ENCODE measurements around the gene IL3RA. TPM values are rescaled to one million over a fixed set of nuclear protein-coding genes. Genes with fewer than 3 reads are reported as not detected.

Gene IL3RA
- polyA plus RNA-seq, 1 donor, result 5.4 TPM

GRCh38 chrX:1416327-1416784 lies 79.8 kb downstream of the IL3RA start:
- Histone ChIP-seq H3K4me1 (ENCODE audit: control insufficient read depth, insufficient read depth, low read length) (peaks cover 3% of the 10 kb centered on the region), H3K27me3 (ENCODE audit: control insufficient read depth, insufficient read depth, low read length) (no peaks in the 10 kb centered on the region), H3K36me3 (ENCODE audit: control insufficient read depth, insufficient read depth, low read length) (peaks cover 49% of the 10 kb centered on the region), H3K4me3 (ENCODE audit: low read length) (no peak overlapping the region), H3K27ac (ENCODE audit: low read length) (no peak overlapping the region), H3K9me3 (ENCODE audit: control insufficient read depth, low read depth, low read length) (peaks cover 20% of the 10 kb centered on the region)
- no peak for DNase-seq
- no CpG with 5 or more reads among the region's 15 CpGs for WGBS (ENCODE audit: insufficient coverage, low lambda C conversion rate)

DNA sequence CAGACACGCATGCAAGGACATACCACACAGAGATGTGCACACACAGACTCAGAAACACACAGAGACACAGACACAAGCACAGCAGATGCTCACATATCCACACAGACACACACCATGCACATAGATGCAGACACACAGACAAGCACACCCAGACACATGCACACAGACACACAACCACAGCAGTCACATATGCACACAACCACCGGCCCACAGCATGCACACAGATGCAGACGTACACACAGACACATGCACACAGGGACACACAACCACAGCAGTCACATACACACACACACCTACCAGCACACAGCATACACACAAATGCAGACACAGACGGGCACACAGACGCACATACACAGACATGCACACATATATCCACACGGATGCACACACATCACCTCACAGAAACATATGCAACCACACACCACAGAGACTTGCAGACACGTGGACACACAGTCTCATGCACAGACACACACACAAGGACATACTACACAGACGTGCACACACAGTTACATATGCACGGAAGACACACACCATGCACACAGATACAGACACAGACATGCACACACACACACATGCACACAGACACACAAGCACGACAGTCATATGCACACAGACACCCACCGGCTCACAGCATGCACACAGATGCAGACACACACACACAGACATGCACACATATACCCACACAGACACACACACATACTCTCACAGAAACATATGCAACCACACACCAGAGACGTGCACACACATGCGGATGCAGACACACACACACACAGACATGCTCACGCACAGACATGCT lies 80.6 kb downstream of the IL3RA start:
- Histone ChIP-seq H3K27me3 (ENCODE audit: control insufficient read depth, insufficient read depth, low read length) (no peaks in the 10 kb centered on the region), H3K9me3 (ENCODE audit: control insufficient read depth, low read depth, low read length) (peaks cover 24% of the 10 kb centered on the region), H3K4me3 (ENCODE audit: low read length) (no peak overlapping the region), H3K4me1 (ENCODE audit: control insufficient read depth, insufficient read depth, low read length) (peaks cover 4% of the 10 kb centered on the region), H3K27ac (ENCODE audit: low read length) (no peak overlapping the region), H3K36me3 (ENCODE audit: control insufficient read depth, insufficient read depth, low read length) (peaks cover 53% of the 10 kb centered on the region)
- WGBS (ENCODE audit: insufficient coverage, low lambda C conversion rate), result no CpG with 5 or more reads among the region's 14 CpGs
- DNase-seq, result no peak

- Histone ChIP-seq H3K4me3 (ENCODE audit: low read length) (no peak overlapping the region), H3K4me1 (ENCODE audit: control insufficient read depth, insufficient read depth, low read length) (peaks cover 4% of the 10 kb centered on the region), H3K36me3 (ENCODE audit: control insufficient read depth, insufficient read depth, low read length) (peaks cover 53% of the 10 kb centered on the region), H3K27ac (ENCODE audit: low read length) (no peak overlapping the region), H3K9me3 (ENCODE audit: control insufficient read depth, low read depth, low read length) (peaks cover 27% of the 10 kb centered on the region), H3K27me3 (ENCODE audit: control insufficient read depth, insufficient read depth, low read length) (no peaks in the 10 kb centered on the region)
- WGBS (ENCODE audit: insufficient coverage, low lambda C conversion rate), result no CpG with 5 or more reads among the region's 20 CpGs
- no peak for DNase-seq
Observed at GRCh38 chrX:1417921-1418771, 81.6 kb downstream of the IL3RA start.

DNA sequence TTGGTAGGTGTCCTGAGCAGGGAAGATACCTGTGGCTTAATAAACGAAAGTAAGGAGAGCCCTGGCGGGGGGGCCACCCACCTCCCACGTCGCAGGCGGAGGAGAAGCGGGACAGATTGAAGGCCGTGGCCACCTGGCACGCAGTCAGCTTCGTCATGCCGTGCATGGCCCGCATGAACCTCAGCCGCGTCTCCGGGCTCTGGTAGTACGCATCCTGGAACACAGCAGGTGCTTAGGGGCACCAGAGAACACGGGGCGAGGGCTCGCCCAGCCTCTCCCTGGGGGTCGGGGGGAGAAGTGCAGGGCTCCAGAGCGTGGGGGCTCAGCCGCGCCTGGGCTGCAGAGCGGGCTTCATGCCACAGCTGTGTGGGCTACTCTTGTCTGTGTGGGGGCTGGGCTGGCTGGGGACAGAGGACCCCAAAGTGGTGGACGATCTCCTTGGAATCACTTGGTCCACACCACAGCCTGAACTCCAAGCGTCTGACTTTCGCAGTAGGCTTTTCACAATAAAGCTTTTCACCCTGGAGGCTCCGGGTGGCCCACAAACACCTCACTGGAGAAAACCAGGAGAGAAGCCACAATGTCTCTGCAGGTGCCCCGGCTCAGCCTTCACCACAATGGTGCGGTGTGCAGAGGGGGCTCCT lies 82.4 kb downstream of the IL3RA start:
- Histone ChIP-seq H3K4me3 (ENCODE audit: low read length) (no peak overlapping the region), H3K9me3 (ENCODE audit: control insufficient read depth, low read depth, low read length) (peaks cover 35% of the 10 kb centered on the region), H3K36me3 (ENCODE audit: control insufficient read depth, insufficient read depth, low read length) (peaks cover 47% of the 10 kb centered on the region), H3K27me3 (ENCODE audit: control insufficient read depth, insufficient read depth, low read length) (no peaks in the 10 kb centered on the region), H3K27ac (ENCODE audit: low read length) (no peak overlapping the region), H3K4me1 (ENCODE audit: control insufficient read depth, insufficient read depth, low read length) (peaks cover 4% of the 10 kb centered on the region)
- no CpG with 5 or more reads among the region's 29 CpGs for WGBS (ENCODE audit: insufficient coverage, low lambda C conversion rate)
- no peak for DNase-seq

- WGBS (ENCODE audit: insufficient coverage, low lambda C conversion rate), result 86% methylated on average over 3 of the region's 19 CpGs
- peaks cover 41% of the 10 kb centered on the region for H3K9me3 ChIP-seq (ENCODE audit: control insufficient read depth, low read depth, low read length)
- peaks cover 45% of the 10 kb centered on the region for H3K36me3 ChIP-seq (ENCODE audit: control insufficient read depth, insufficient read depth, low read length)
- H3K4me3 ChIP-seq (ENCODE audit: low read length), result no peak overlapping the region
- H3K27ac ChIP-seq (ENCODE audit: low read length), result no peak overlapping the region
- no peak for DNase-seq
- H3K27me3 ChIP-seq (ENCODE audit: control insufficient read depth, insufficient read depth, low read length), result no peaks in the 10 kb centered on the region
- peaks cover 4% of the 10 kb centered on the region for H3K4me1 ChIP-seq (ENCODE audit: control insufficient read depth, insufficient read depth, low read length)
Observed at GRCh38 chrX:1419545-1420355, 83.2 kb downstream of the IL3RA start.

DNA sequence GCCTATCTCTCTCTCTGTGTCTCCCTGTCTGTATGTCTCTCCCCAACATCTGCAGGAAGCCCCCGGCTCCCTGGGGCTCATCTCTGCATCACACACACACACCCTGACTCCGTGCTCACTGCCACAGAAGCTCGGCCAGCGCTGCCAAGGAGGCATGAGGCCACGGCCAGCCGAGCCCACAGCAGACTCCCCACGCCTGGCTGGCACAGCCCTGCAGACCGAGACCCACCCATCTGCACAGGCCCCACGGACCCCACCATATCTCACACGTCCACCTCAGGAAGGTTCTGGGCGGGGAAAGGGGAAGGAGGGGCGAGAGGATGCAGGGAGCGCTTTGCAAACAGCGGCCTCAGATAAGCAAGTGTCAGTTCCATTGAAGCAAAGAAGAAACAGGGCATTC lies 83.8 kb downstream of the IL3RA start:
- Histone ChIP-seq H3K4me1 (ENCODE audit: control insufficient read depth, insufficient read depth, low read length) (peaks cover 4% of the 10 kb centered on the region), H3K27me3 (ENCODE audit: control insufficient read depth, insufficient read depth, low read length) (no peaks in the 10 kb centered on the region), H3K27ac (ENCODE audit: low read length) (no peak overlapping the region), H3K9me3 (ENCODE audit: control insufficient read depth, low read depth, low read length) (peaks cover 41% of the 10 kb centered on the region), H3K36me3 (ENCODE audit: control insufficient read depth, insufficient read depth, low read length) (peaks cover 48% of the 10 kb centered on the region), H3K4me3 (ENCODE audit: low read length) (no peak overlapping the region)
- WGBS (ENCODE audit: insufficient coverage, low lambda C conversion rate), result no CpG with 5 or more reads among the region's 14 CpGs
- DNase-seq, result peak in 1 of 2 donors; percentile 27

GRCh38 chrX:1421433-1422134 lies 85.0 kb downstream of the IL3RA start:
- peaks cover 47% of the 10 kb centered on the region for H3K36me3 ChIP-seq (ENCODE audit: control insufficient read depth, insufficient read depth, low read length)
- H3K4me1 ChIP-seq (ENCODE audit: control insufficient read depth, insufficient read depth, low read length), result peaks cover 4% of the 10 kb centered on the region
- H3K27ac ChIP-seq (ENCODE audit: low read length), result no peak overlapping the region
- H3K9me3 ChIP-seq (ENCODE audit: control insufficient read depth, low read depth, low read length), result peaks cover 44% of the 10 kb centered on the region
- WGBS (ENCODE audit: insufficient coverage, low lambda C conversion rate), result no CpG with 5 or more reads among the region's 19 CpGs
- DNase-seq, result no peak
- no peaks in the 10 kb centered on the region for H3K27me3 ChIP-seq (ENCODE audit: control insufficient read depth, insufficient read depth, low read length)
- no peak overlapping the region for H3K4me3 ChIP-seq (ENCODE audit: low read length)

- Histone ChIP-seq H3K9me3 (ENCODE audit: control insufficient read depth, low read depth, low read length) (peaks cover 44% of the 10 kb centered on the region), H3K27me3 (ENCODE audit: control insufficient read depth, insufficient read depth, low read length) (no peaks in the 10 kb centered on the region), H3K27ac (ENCODE audit: low read length) (no peak overlapping the region), H3K4me1 (ENCODE audit: control insufficient read depth, insufficient read depth, low read length) (peaks cover 4% of the 10 kb centered on the region), H3K36me3 (ENCODE audit: control insufficient read depth, insufficient read depth, low read length) (peaks cover 44% of the 10 kb centered on the region), H3K4me3 (ENCODE audit: low read length) (no peak overlapping the region)
- WGBS (ENCODE audit: insufficient coverage, low lambda C conversion rate), result no CpG with 5 or more reads among the region's 4 CpGs
- DNase-seq, result no peak
Observed at GRCh38 chrX:1422135-1422465, 85.5 kb downstream of the IL3RA start.

GRCh38 chrX:1423215-1423614 lies 86.6 kb downstream of the IL3RA start:
- H3K4me3 ChIP-seq (ENCODE audit: low read length), result no peak overlapping the region
- peaks cover 4% of the 10 kb centered on the region for H3K4me1 ChIP-seq (ENCODE audit: control insufficient read depth, insufficient read depth, low read length)
- no peaks in the 10 kb centered on the region for H3K27me3 ChIP-seq (ENCODE audit: control insufficient read depth, insufficient read depth, low read length)
- WGBS (ENCODE audit: insufficient coverage, low lambda C conversion rate), result no CpG with 5 or more reads among the region's 2 CpGs
- peaks cover 46% of the 10 kb centered on the region for H3K36me3 ChIP-seq (ENCODE audit: control insufficient read depth, insufficient read depth, low read length)
- peaks cover 46% of the 10 kb centered on the region for H3K9me3 ChIP-seq (ENCODE audit: control insufficient read depth, low read depth, low read length)
- no peak for DNase-seq
- H3K27ac ChIP-seq (ENCODE audit: low read length), result no peak overlapping the region
